ENCODE data around the gene SLC22A25.
"Not testable (repeated sequence)": the region's sequence is repeated elsewhere in the genome, so short reads cannot be mapped to it uniquely, and the experiment has no call there.

SLC22A25 gene

GRCh38 chr11:63242089-63242781 is 1.2 kb downstream of the SLC22A25 start:
- H3K9me3 ChIP-seq (ENCODE audit: severe bottlenecking), result no peaks in the 10 kb centered on the region
- no peak for ATAC-seq (ENCODE audit: low read depth)
- no peak overlapping the region for H3K27ac ChIP-seq (ENCODE audit: poor library complexity, severe bottlenecking)
- DNase-seq (ENCODE audit: low spot score), result no peak
- TF ChIP-seq, protein P1, sequence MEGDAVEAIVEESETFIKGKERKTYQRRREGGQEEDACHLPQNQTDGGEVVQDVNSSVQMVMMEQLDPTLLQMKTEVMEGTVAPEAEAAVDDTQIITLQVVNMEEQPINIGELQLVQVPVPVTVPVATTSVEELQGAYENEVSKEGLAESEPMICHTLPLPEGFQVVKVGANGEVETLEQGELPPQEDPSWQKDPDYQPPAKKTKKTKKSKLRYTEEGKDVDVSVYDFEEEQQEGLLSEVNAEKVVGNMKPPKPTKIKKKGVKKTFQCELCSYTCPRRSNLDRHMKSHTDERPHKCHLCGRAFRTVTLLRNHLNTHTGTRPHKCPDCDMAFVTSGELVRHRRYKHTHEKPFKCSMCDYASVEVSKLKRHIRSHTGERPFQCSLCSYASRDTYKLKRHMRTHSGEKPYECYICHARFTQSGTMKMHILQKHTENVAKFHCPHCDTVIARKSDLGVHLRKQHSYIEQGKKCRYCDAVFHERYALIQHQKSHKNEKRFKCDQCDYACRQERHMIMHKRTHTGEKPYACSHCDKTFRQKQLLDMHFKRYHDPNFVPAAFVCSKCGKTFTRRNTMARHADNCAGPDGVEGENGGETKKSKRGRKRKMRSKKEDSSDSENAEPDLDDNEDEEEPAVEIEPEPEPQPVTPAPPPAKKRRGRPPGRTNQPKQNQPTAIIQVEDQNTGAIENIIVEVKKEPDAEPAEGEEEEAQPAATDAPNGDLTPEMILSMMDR (IDR thresholded peaks at IDR 0.05; ENCODE audit: poor library complexity, severe bottlenecking), result no peak
- H3K4me3 ChIP-seq (ENCODE audit: severe bottlenecking), result no peak overlapping the region
- H3K27me3 ChIP-seq (ENCODE audit: insufficient read depth, poor library complexity, severe bottlenecking), result no peaks in the 10 kb centered on the region
- no peaks in the 10 kb centered on the region for H3K36me3 ChIP-seq (ENCODE audit: low read depth)
- no peaks in the 10 kb centered on the region for H3K4me1 ChIP-seq (ENCODE audit: insufficient read depth, poor library complexity, severe bottlenecking)

GRCh38 chr11:63240791-63241379 is 2.5 kb downstream of the SLC22A25 start:
- H3K4me3 ChIP-seq (ENCODE audit: severe bottlenecking), result no peak overlapping the region
- TF ChIP-seq, protein P1 (IDR thresholded peaks at IDR 0.05; ENCODE audit: poor library complexity, severe bottlenecking), result no peak
- DNase-seq (ENCODE audit: low spot score), result no peak
- H3K27ac ChIP-seq (ENCODE audit: poor library complexity, severe bottlenecking), result no peak overlapping the region
- H3K9me3 ChIP-seq (ENCODE audit: severe bottlenecking), result no peaks in the 10 kb centered on the region
- H3K36me3 ChIP-seq (ENCODE audit: low read depth), result no peaks in the 10 kb centered on the region
- no peaks in the 10 kb centered on the region for H3K4me1 ChIP-seq (ENCODE audit: insufficient read depth, poor library complexity, severe bottlenecking)
- H3K27me3 ChIP-seq (ENCODE audit: insufficient read depth, poor library complexity, severe bottlenecking), result no peaks in the 10 kb centered on the region
- ATAC-seq (ENCODE audit: low read depth), result no peak

DNA sequence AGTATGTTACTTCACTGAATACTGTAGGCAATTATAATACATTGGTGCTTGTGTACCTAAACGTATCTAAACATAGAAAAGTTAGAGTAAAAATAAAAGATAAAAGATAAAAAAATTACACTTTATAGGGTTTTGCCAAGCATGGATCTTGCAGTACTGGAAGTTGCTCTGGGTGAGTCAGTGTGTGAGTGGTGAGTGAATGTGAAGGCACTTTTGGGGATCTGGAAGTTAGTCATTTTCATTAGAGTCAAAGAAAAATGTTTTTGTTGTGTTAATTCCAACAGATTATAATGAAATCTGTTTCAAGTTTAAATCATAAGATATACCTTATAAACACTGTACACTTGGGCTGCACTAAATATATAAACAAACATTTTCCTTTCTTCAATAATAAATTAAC is 3.3 kb downstream of the SLC22A25 start:
- DNase-seq (ENCODE audit: low spot score) (no peak), ATAC-seq (ENCODE audit: low read depth) (no peak)
- no peak overlapping the region for H3K4me3 ChIP-seq (ENCODE audit: severe bottlenecking)
- H3K9me3 ChIP-seq (ENCODE audit: severe bottlenecking), result no peaks in the 10 kb centered on the region
- no peaks in the 10 kb centered on the region for H3K27me3 ChIP-seq (ENCODE audit: insufficient read depth, poor library complexity, severe bottlenecking)
- TF ChIP-seq, protein P1 (IDR thresholded peaks at IDR 0.05; ENCODE audit: poor library complexity, severe bottlenecking), result no peak
- H3K4me1 ChIP-seq (ENCODE audit: insufficient read depth, poor library complexity, severe bottlenecking), result no peaks in the 10 kb centered on the region
- no peaks in the 10 kb centered on the region for H3K36me3 ChIP-seq (ENCODE audit: low read depth)
- no peak overlapping the region for H3K27ac ChIP-seq (ENCODE audit: poor library complexity, severe bottlenecking)

DNA sequence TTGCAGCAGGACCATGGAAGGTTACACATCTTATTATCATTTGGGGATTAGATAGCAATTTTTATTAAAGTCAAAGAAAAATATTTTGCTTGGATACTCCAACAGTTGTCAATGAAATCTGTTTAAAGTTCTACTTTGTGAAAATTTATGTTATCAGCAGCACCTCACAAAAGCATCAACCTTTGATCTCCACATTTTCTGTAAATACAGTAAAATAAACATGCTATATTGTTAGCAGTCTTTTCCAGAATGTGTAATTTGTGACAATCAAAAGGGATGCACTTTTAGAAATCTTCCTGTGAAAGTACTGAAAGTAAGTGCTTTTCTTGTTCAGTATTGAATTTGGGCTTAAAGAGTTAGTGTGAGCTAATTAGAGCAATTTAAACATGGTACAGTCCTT is 4.1 kb downstream of the SLC22A25 start:
- Histone ChIP-seq H3K36me3 (ENCODE audit: low read depth) (no peaks in the 10 kb centered on the region), H3K27ac (ENCODE audit: poor library complexity, severe bottlenecking) (no peak overlapping the region), H3K9me3 (ENCODE audit: severe bottlenecking) (no peaks in the 10 kb centered on the region), H3K4me3 (ENCODE audit: severe bottlenecking) (no peak overlapping the region), H3K4me1 (ENCODE audit: insufficient read depth, poor library complexity, severe bottlenecking) (no peaks in the 10 kb centered on the region), H3K27me3 (ENCODE audit: insufficient read depth, poor library complexity, severe bottlenecking) (no peaks in the 10 kb centered on the region)
- DNase-seq (ENCODE audit: low spot score), result no peak
- TF ChIP-seq, protein P1 (IDR thresholded peaks at IDR 0.05; ENCODE audit: poor library complexity, severe bottlenecking), result no peak
- no peak for ATAC-seq (ENCODE audit: low read depth)

- H3K4me3 ChIP-seq (ENCODE audit: severe bottlenecking), result no peak overlapping the region
- no peaks in the 10 kb centered on the region for H3K27me3 ChIP-seq (ENCODE audit: insufficient read depth, poor library complexity, severe bottlenecking)
- no peaks in the 10 kb centered on the region for H3K4me1 ChIP-seq (ENCODE audit: insufficient read depth, poor library complexity, severe bottlenecking)
- no peak for DNase-seq (ENCODE audit: low spot score)
- H3K27ac ChIP-seq (ENCODE audit: poor library complexity, severe bottlenecking), result no peak overlapping the region
- TF ChIP-seq, protein P1 (IDR thresholded peaks at IDR 0.05; ENCODE audit: poor library complexity, severe bottlenecking), result no peak
- no peaks in the 10 kb centered on the region for H3K9me3 ChIP-seq (ENCODE audit: severe bottlenecking)
- H3K36me3 ChIP-seq (ENCODE audit: low read depth), result no peaks in the 10 kb centered on the region
- ATAC-seq (ENCODE audit: low read depth), result no peak
These were observed 6.0 kb downstream of the SLC22A25 start for GRCh38 chr11:63237413-63237812.

DNA sequence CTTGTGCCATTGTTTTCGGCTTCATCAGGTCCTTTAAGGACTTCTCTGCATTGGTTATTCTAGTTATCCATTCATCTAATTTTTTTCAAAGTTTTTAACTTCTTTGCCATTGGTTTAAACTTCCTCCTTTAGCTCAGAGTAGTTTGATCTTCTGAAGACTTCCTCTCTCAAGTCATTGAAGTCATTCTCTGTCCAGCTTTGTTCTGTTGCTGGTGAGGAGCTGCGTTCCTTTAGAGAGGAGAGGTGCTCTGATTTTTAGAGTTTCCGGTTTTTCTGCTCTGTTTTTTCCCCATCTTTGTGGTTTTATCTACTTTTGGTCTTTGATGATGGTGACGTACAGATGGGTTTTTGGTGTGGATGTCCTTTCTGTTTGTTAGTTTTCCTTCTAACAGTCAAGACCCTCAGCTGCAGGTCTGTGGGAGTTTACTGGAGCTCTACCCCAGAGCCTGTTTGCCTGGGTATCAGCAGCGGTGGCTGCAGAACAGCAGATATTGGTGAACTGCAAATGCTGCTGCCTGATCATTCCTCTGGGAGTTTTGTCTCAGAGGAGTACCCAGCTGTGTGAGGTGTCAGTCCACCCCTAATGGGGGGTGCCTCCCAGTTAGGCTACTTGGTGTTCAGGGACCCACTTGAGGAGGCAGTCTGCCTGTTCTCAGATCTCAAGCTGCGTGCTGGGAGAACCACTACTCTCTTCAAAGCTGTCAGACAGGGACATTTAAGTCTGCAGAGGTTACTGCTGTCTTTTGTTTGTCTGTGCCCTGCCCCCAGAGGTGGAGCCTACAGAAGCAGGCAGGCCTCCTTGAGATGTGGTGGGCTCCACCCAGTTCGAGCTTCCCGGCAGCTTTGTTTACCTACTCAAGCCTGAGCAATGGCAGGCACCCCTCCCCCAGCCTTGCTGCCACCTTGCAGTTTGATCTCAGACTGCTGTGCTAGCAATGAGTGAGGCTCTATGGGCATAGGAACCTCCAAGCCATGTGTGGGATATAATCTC is 7.6 kb downstream of the SLC22A25 start:
- not testable (repeated sequence) for H3K27me3 ChIP-seq (ENCODE audit: insufficient read depth, poor library complexity, severe bottlenecking); H3K4me3 ChIP-seq (ENCODE audit: severe bottlenecking); ATAC-seq (ENCODE audit: low read depth); H3K27ac ChIP-seq (ENCODE audit: poor library complexity, severe bottlenecking); DNase-seq (ENCODE audit: low spot score); H3K9me3 ChIP-seq (ENCODE audit: severe bottlenecking); H3K36me3 ChIP-seq (ENCODE audit: low read depth); H3K4me1 ChIP-seq (ENCODE audit: insufficient read depth, poor library complexity, severe bottlenecking)
